RWPE2 (cell line): ENCODE data around the gene NCMAP.

Experiments
- ATAC-seq: fragments of 200-7000 bp; cut with Tn5 transposase; 3 replicates; pipeline ENCODE4 v1.9.1; 2021; ENCODE audit warnings: low read depth
- DNase-seq: peaks from one replicate; pipeline ENCODE4 v3.0.0-alpha.2; 2020; ENCODE audit warnings: low spot score
- H3K27ac ChIP-seq: fragments of 450-650 bp; 2 replicates; pipeline ENCODE4 v1.5.1; 2017; ENCODE audit warnings: mild to moderate bottlenecking; ENCODE audit not compliant: poor library complexity, severe bottlenecking
- H3K27me3 ChIP-seq: fragments of 250-450 bp; sonication (Bioruptor Pico); 2 replicates; pipeline ENCODE4 v1.5.1; 2021; ENCODE audit warnings: mild to moderate bottlenecking, moderate library complexity; ENCODE audit not compliant: insufficient read depth, poor library complexity, severe bottlenecking
- H3K36me3 ChIP-seq: fragments of 250-450 bp; sonication (Bioruptor Pico); 2 replicates; pipeline ENCODE4 v1.5.1; 2020; ENCODE audit warnings: low read depth, mild to moderate bottlenecking, moderate library complexity
- H3K4me1 ChIP-seq: fragments of 250-450 bp; sonication (Bioruptor Pico); 2 replicates; pipeline ENCODE4 v1.5.1; 2021; ENCODE audit warnings: mild to moderate bottlenecking, moderate library complexity; ENCODE audit not compliant: insufficient read depth, poor library complexity, severe bottlenecking
- H3K4me3 ChIP-seq: fragments of 250-450 bp; sonication (Bioruptor Pico); 2 replicates; pipeline ENCODE4 v1.5.1; 2021; ENCODE audit warnings: mild to moderate bottlenecking, moderate library complexity; ENCODE audit not compliant: severe bottlenecking
- H3K9me3 ChIP-seq: fragments of 250-450 bp; sonication (Bioruptor Pico); 2 replicates; pipeline ENCODE4 v1.5.1; 2021; ENCODE audit warnings: mild to moderate bottlenecking, moderate library complexity; ENCODE audit not compliant: severe bottlenecking
- CTCF ChIP-seq: fragments of 450-650 bp; IDR thresholded peaks from one replicate; pipeline ENCODE4 v1.5.1; 2017; ENCODE audit warnings: mild to moderate bottlenecking, moderate library complexity; ENCODE audit not compliant: poor library complexity, severe bottlenecking

The NCMAP gene

GRCh38 chr1:24636661-24637357 is 80.9 kb downstream of the NCMAP start:
- Histone ChIP-seq H3K27ac (no peak overlapping the region), H3K36me3 (no peaks in the 10 kb centered on the region), H3K9me3 (no peaks in the 10 kb centered on the region), H3K4me1 (no peaks in the 10 kb centered on the region), H3K4me3 (no peak overlapping the region), H3K27me3 (no peaks in the 10 kb centered on the region)
- DNase-seq, result no peak
- no peak for ATAC-seq
- no peak for TF ChIP-seq CTCF

GRCh38 chr1:24639094-24639493 is 83.2 kb downstream of the NCMAP start:
- no peaks in the 10 kb centered on the region for H3K36me3 ChIP-seq
- TF ChIP-seq CTCF, result no peak
- DNase-seq (no peak), ATAC-seq (no peak)
- no peak overlapping the region for H3K27ac ChIP-seq
- no peaks in the 10 kb centered on the region for H3K27me3 ChIP-seq
- no peaks in the 10 kb centered on the region for H3K4me1 ChIP-seq
- no peak overlapping the region for H3K4me3 ChIP-seq
- H3K9me3 ChIP-seq, result no peaks in the 10 kb centered on the region

- no peak for DNase-seq
- Histone ChIP-seq H3K4me1 (peaks cover 5% of the 10 kb centered on the region), H3K36me3 (peaks cover 6% of the 10 kb centered on the region), H3K9me3 (no peaks in the 10 kb centered on the region), H3K27me3 (no peaks in the 10 kb centered on the region), H3K4me3 (no peak overlapping the region), H3K27ac (no peak overlapping the region)
- no peak for ATAC-seq
- TF ChIP-seq CTCF, result no peak
Observed at GRCh38 chr1:24639881-24640280, 84.0 kb downstream of the NCMAP start.

GRCh38 chr1:24640288-24640687 is 84.4 kb downstream of the NCMAP start:
- H3K36me3 ChIP-seq, result peaks cover 10% of the 10 kb centered on the region
- TF ChIP-seq CTCF, result no peak
- no peaks in the 10 kb centered on the region for H3K27me3 ChIP-seq
- no peak overlapping the region for H3K27ac ChIP-seq
- no peak overlapping the region for H3K4me3 ChIP-seq
- peaks cover 9% of the 10 kb centered on the region for H3K4me1 ChIP-seq
- no peak for DNase-seq
- H3K9me3 ChIP-seq, result no peaks in the 10 kb centered on the region
- no peak for ATAC-seq

- Histone ChIP-seq H3K27ac (peak overlapping the region; percentile 83), H3K4me3 (peak overlapping the region; percentile 75), H3K9me3 (no peaks in the 10 kb centered on the region), H3K36me3 (peaks cover 24% of the 10 kb centered on the region), H3K27me3 (no peaks in the 10 kb centered on the region), H3K4me1 (peaks cover 12% of the 10 kb centered on the region)
- DNase-seq (no peak), ATAC-seq (no peak)
- no peak for TF ChIP-seq CTCF
Observed at GRCh38 chr1:24641646-24642151, 85.8 kb downstream of the NCMAP start.
